Thyroid gland (tissue), 4 donors: ENCODE measurements around the gene SUOX.

Experiments used
- POLR2A ChIP-seq, 2 donors: fragments of 450-650 bp; IDR thresholded peaks; one replicate each; pipeline ENCODE4 v1.6.1; 2017; ENCODE audit warnings: antibody characterized with exemption in 2 of 2, mild to moderate bottlenecking in 2 of 2, moderate library complexity in 1 of 2
- TF ChIP-seq, protein P1 (sequence below), 6 experiments: fragments of 200-600 bp in 3 of 6; fragments of 450-650 bp in 3 of 6; sonication (generic) in 3 of 6; IDR thresholded peaks; one replicate each; pipeline ENCODE4 v1.5.1; 2016 to 2019; ENCODE audit warnings: antibody characterized with exemption in 6 of 6, mild to moderate bottlenecking in 2 of 6, inconsistent platforms in 1 of 6, moderate library complexity in 1 of 6

DNA sequence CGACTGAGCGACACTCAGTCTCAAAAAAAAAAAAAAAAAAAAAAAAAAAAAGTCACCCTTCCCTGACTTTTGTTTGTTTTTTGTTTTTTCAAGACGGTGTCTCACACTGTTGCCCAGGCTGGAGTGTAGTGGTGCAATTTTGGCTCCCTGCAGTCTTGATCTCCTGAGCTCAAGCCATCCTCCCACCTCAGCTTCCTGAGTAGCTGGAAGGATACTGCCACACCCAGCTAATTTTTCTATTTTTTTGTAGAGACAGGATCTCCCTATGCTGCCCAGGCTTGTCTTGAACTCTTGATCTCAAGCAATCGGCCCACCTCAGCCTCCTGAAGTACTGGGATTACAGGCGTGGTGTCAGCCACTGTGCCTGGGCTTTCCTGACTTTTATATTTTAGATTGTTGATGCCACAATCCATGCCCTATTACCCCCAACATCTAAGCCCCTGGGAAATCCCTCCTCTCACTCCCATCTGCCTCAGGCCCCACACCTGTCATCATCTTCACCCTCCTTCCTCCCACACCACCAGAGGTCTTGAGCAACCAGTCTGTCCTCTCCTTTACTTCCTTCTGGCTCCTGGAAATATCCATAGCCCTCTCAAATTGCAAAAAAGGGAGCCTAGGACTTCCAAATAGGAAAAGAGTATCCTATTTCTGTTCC lies 31.6 kb downstream of the SUOX start:
- no peak for TF ChIP-seq POLR2A (IDR thresholded peaks at IDR 0.05)
- TF ChIP-seq, protein P1, sequence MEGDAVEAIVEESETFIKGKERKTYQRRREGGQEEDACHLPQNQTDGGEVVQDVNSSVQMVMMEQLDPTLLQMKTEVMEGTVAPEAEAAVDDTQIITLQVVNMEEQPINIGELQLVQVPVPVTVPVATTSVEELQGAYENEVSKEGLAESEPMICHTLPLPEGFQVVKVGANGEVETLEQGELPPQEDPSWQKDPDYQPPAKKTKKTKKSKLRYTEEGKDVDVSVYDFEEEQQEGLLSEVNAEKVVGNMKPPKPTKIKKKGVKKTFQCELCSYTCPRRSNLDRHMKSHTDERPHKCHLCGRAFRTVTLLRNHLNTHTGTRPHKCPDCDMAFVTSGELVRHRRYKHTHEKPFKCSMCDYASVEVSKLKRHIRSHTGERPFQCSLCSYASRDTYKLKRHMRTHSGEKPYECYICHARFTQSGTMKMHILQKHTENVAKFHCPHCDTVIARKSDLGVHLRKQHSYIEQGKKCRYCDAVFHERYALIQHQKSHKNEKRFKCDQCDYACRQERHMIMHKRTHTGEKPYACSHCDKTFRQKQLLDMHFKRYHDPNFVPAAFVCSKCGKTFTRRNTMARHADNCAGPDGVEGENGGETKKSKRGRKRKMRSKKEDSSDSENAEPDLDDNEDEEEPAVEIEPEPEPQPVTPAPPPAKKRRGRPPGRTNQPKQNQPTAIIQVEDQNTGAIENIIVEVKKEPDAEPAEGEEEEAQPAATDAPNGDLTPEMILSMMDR (IDR thresholded peaks at IDR 0.05) = no peak
